GM21576 (cell line): ENCODE data around the gene AMN.

ENCODE experiments used
- ATAC-seq: cut with Tn5 transposase; IDR thresholded peaks from one replicate; pipeline ENCODE4 v1.9.1; 2021; ENCODE audit warnings: mild to moderate bottlenecking, moderate library complexity; ENCODE audit not compliant: unreplicated experiment

AMN gene

DNA sequence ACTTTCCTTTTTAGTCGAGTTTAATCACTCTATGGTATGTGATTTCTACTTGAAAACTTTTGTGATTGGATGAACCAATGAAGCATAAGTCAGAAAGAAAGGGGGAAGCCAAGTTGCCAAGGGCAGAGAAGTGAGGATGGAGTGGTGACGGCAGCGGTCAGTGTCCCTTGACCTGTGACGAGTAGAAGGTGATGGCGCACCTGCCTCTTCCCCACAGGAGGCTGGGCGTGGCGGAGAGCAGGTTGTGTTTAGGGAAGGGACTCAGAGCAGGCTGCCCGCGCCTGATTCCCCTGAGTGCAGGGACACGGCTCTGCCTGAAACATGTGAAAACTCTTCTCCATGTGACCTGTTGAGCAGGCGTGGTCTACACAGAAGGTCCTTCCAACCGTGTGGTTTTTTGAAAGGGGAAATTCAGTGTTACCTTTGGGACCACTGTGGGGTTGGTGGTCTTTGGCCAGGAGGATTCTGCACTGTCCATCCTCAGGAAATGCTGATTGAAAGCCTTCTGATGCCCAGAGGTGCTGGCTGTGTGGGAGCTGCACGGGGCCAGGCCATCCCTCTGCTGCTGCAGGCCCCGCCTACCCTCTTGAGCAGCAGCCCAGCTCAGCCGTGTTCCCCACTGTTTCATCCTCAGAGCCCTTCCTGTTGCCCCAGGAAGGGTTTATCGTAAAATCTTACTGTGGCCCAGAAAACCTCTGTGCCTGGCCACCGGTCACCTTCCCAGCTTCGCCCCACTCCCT, 23.5 kb upstream of the AMN start:
- no peak for ATAC-seq

DNA sequence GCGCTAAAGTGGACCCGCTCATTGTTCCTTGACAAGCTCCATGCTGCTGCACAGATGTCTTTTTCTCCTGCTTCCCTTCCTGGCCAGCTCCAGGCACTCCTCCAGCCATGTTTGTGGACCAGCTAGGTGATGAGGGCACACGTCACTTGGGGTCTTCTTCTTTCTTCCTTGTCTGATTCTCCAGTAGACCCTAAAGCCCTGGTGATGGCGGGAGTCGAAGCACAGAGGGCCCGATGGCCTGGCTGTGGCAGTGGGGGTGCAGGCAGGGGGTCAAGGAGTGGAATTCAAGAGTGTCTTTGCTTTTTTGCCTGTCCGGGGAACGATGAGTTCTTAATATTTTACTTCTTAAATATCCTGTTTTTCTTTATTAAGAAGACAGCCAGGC, 23.0 kb upstream of the AMN start:
- no peak for ATAC-seq

DNA sequence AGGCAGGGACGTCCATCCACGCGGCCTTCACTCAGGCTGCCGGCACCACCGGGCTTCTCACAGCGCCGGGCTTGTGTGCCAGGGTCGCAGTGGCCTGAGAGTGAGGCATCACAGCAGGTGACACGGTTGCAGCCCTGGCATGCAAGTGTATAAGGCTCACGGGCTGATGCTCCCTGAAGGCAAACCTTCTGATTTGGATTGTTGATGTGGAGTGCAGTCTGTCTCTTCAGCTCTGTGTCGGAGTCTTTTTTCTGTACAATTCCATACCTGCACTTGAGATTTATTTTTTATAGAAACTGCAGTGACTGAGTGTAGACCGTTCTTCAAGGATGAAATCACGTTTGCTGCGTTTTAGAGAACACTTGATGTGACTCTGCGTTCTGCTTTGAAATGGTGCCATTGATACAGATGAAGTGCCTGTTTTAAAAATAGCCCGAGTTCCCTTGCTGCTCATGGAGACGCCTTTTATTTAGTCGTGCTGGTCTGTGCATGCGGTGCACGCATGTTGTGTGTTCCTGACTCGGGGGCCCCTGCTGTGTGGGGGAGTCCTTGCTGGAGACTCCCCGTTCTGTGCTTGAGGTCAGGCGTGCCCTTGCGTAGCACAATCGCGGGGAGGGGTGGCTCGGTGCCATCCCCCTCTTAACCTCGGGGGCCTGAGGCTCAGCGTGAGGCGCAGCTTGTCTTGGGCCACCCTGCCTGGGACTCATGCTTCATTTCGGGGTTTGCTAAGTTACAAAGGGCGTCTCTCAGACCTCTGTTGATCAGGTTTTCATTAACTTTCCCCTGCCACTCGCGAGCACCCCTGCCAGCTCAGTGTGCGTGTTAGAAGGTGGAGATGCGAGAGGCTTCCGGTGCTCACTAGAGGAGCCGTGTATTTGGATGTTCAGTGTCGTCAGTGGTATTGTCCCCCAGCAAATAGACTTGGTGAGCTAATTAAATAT, 21.6 kb upstream of the AMN start:
- ATAC-seq, result peak; percentile 46

DNA sequence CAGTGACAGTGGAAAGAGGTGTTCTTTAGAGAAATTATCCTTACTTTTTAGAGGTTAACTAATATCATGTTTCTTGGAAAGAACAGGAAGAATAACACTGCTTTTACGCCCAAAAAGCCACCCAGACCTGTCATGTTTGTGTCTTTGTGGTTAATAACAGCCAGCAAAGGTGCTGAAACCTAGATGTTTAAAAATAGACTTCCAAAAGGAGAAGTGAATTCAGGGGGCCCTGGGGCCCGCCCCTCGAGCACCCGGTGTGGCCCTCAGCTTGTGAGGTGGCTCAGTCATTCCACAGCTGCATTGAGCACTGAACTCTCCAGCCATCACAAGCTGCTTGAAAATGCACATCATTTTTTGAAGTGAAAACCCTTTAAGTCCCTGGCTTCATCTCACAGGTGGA, 20.8 kb upstream of the AMN start:
- peak; percentile 73 for ATAC-seq

DNA sequence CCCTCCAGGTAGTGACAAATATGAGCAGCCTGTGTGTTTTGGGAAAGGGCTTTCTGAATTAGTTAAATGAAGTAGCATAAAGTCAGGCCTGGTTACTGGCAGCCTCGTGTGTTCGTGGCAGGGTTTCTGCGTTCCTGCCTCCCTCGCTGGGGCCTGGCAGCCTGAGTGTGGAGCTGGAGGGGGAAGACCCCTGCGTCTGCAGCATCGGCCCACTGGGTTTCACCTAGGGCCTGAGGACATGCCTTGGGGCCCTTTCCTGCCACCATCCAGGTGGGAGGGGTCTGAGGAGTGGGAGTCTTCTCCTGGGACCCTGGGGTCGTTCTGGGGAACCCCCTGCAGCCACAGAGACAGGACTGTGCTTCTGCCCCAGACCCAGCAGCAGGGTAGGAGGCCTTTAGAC, 20.4 kb upstream of the AMN start:
- peak; percentile 6 for ATAC-seq

DNA sequence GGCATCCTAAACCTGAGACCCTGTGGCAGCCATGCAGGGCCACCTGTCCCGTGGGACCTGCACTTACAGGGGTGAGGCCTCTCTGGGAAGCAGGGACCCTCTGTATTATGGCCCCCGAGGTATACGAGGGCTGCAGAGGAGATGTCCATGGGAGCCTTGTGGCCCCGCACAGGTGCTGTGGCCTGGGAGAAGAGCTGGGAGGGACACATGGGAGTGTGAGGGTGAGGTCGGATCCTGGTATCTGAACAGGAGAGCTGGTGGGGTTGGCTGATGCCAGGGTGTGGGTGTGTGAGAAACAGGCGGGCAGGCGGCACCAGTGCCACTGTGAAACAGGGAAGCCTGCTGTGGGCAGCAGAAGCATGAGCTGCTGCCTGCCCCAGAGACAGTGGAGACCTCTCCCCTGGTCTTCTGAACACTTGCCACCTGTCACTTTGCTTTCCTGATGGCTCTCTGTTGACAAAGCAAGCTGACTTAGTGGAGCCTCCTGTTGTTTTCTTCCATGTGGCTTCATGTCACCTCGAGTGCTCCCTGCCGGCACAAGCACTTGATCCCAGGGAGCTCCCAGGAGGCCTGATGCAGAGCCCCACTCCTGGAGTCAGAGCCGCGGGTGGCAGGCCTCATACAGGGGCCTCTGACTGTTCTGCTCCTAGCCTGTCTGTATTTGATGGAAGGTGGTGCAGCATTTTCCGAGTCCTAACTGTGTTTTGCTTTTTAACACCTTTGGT, 19.8 kb upstream of the AMN start:
- no peak for ATAC-seq

DNA sequence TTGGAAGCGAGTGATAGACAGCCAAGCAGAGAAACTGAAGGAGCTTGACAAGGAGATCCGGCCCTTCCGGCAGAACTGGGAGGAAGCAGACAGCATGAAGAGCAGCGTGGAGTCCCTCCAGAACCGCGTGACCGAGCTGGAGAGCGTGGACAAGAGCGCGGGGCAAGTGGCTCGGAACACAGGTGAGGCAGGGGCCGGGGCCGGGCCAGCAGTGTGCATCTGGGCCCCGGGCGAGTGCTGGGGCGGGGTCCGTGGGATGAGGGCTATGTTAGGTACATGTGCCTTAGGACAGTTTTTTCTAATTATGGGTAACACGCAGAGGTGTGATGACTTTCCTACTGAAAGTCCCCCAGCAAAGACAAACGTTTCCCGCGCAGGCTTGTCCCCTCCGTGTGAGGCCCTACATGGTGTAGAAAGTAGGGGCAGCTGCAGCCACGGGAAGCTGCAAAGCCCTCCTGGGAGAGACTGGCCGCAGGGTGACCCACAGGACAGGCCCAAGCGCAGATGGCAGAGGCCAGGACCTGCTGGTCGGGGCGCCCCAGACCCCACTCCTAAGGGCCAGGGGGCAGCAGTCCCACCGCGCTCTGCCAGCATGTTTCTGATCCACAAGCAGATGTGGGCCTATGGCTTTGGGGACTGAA, 19.1 kb upstream of the AMN start:
- ATAC-seq, result no peak

DNA sequence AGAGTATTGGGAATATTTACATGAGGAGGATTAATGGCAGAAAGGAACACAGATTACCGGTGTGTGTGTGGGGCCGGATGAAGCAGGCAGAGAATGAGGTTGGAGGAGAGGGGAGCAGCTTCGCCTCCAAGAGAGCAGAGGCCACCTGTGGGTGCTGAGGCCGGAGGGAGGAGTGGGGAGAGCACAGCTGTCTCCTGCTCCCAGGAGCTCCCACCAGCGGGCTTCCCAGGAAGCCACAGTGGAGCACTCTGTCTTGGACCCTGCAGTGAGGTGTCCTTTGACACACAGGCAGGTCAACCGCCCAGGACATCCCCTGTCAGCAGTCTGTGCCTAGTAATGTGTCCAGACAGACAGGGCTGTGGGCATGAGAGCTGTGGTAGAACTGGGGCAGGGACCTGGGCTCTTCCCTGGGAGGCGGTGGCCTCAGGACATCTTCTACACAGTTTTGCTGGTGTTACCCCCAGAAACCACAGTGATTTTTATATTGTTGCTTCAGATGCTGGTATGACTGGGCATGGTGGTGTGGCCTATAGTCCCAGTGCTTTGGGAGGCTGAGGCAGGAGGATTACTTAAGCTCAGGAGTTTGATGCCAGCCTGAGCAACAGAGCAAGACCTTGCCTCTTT, 18.5 kb upstream of the AMN start:
- ATAC-seq, result no peak

DNA sequence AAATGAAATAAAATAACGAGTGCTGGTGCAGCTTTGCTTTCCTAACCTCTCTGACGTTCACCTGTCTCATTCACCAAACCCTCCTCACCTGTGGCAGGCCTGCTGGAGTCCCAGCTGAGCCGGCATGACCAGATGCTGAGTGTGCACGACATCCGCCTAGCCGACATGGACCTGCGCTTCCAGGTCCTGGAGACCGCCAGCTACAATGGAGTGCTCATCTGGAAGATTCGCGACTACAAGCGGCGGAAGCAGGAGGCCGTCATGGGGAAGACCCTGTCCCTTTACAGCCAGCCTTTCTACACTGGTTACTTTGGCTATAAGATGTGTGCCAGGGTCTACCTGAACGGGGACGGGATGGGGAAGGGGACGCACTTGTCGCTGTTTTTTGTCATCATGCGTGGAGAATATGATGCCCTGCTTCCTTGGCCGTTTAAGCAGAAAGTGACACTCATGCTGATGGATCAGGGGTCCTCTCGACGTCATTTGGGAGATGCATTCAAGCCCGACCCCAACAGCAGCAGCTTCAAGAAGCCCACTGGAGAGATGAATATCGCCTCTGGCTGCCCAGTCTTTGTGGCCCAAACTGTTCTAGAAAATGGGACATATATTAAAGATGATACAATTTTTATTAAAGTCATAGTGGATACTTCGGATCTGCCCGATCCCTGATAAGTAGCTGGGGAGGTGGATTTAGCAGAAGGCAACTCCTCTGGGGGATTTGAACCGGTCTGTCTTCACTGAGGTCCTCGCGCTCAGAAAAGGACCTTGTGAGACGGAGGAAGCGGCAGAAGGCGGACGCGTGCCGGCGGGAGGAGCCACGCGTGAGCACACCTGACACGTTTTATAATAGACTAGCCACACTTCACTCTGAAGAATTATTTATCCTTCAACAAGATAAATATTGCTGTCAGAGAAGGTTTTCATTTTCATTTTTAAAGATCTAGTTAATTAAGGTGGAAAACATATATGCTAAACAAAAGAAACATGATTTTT, 17.1 kb upstream of the AMN start:
- no peak for ATAC-seq

DNA sequence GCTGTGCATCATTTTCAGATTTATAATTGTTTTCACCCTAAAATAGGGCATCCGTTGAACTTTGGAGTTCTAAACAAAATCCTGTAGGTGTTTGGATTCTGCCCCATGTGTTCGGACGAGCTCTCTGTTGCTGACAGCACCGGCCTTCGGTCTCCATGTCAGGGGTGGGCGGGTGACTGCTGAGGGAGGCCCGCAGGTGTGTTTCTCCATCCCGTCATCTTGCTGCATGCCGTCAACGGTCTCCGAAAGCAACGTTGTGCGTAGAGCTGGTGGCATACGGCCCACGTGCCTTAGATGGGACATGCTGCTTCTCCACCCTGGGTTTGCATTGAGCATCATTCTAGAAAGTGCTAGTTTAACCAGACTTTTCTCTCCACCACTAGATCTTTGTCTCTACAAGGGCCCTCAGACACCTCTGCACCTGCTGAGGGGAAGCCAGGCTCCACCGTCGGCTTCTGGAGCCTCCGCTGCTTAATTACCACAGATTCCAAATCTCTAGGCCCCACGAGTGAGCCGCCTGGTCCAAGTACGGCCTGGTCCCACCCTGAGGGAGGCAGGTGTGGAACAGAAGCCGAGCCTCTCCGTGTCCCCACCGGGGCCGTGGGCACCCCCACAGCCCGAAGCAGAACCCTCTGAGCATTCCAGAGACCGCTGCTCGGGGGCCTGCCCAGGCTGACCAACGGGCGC, 15.7 kb upstream of the AMN start:
- ATAC-seq, result no peak

DNA sequence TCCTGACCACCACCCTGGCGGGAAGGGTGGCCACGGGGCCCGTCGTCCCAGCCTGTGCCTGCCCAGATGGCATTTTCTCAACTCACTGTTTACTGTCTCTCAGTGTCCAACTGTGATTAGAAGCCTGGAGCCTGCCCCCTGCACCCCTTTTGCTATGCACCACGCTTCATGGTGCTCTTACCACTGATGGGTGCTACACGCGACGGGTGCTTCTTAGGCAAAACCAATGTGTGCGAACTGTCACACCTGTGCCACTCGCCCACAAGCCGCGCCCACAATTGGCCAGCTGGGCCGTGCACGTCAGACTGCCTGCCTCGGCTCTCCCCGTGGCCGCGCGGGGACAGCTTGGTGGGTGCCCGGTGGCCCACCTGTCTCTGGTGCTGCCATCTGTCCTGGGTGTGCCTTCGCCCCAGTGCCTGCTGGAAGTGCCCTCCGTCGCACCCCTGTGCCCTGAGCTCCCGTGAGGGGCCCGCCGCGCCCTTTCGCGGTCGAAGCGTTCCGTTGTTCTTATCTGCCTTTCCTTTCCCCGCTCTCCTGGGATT, 15.1 kb upstream of the AMN start:
- ATAC-seq, result no peak

DNA sequence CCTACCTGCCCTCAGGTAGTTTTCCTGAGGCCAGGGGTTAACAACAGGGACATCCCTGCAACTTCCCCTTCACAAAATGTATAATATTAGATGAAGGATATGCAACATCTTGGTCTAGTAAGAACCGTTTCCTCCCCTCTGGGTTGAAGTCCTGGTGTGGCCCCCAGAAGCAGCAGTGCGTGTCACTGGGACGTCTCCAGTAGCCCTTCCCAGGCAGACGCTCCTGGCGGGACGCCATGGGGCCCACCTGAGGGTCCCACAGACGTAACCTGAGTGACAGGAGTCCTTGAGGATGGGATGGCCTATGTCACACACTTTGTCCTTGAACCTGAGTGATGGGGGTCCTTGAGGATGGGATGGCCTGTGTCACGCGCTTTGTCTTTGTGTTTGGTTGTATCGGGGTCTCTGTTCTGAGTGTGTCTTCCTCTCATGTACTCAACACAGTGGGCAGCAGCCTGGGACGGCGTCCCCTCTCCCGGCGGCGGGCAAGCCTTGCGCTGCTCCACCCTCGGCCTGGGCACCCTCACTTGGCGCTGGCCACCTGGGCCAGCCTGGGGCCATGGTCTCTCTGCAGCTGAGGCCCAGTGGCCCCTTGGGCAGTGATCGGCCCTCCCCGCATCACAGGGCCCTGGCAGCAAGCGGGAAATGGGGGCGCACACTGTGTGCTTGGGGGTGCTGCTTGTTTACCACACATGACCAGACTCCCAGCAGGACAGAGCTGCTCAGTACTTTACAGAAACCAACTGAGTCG, 14.3 kb upstream of the AMN start:
- no peak for ATAC-seq

DNA sequence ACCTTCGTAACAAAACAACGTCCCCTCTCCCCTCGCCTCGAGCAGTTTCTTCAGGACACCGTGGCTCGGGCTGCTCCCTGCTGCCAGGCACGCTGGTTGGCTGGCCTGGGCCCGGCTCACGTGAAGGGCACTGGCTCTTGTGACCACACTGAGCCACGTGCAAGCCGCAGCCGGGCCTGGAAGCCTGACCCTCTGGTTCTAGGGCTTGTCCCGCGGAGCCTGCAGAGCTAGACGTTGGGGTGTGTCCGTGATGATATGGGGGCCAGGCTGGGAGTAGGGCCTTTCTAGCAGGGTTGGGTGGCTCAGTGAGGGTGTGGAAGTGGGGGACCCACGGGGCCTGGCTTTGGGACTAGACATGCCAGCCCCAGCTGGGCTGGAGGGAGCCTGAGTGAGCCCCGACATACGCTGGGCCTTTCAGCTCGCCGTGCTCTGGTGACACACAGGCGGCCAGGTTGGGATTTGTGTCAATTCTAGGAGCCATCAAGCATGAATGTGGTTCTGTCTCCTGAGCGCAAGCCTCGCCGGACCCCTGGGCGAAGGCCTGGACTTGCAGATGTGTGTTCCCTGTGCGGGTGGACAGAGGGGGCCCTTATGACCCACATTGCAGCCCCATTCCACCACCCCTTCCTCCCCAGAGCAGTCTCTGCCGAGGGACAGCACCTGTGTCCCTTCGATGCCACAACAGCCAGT, 13.6 kb upstream of the AMN start:
- ATAC-seq, result no peak

DNA sequence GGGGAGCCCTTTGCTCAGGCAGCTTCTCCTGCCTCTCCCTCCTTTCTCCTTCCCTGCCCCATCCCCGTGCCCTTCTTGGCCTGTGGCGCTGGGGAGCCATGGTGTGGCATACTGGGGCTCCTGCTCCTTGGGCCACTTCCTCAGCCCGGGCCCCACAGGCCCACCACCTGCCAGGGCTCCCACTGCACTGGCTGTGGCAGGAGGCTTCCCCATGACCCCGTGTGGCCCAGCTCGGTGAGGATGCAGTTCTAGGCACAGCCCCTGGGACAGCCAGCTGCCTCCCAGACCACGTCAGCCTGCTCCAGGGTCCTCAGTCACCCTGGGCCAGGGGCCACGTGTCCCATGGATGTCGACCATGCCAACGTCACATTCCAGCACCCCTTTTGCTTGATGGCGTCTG, 13.0 kb upstream of the AMN start:
- ATAC-seq, result no peak

DNA sequence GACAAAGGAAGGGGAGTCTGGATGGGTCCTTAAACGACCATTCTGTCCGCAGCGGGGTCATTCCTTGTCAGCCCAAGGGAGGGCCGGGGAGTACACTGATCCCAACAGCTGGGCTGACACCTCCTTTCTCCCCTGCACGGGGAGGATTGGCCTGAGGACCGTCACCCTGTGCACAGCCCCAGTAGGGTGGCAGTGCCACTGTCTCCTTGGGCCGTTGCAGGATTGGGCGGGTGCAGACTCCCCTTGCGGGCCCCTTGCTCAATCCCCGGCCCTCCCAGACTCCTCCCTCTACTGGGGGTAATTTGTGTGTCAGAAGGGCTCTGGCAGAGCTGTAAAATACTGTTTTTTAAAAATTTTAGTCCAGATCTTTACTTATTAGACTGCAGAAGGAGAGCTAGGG, 12.6 kb upstream of the AMN start:
- ATAC-seq, result no peak

DNA sequence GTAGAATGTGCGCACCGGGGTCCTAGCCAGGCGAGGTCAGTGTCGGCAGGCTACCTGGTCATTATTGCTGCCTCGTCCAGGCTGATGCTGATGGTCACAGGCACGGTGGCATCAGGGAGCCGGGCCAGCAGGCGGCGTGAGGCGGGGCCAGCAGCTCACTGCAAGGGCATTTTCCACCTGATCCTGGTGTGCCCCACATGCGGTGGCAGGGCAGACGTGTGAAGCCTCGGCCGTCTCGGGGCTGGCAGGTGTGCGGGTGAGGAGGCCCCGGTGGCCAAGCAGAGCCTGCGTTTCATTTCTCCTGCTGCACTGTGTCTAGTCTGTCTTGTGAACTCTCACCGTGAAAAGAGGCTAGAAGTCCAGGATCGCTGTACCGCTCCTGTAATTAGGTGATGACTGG, 12.0 kb upstream of the AMN start:
- ATAC-seq, result no peak

DNA sequence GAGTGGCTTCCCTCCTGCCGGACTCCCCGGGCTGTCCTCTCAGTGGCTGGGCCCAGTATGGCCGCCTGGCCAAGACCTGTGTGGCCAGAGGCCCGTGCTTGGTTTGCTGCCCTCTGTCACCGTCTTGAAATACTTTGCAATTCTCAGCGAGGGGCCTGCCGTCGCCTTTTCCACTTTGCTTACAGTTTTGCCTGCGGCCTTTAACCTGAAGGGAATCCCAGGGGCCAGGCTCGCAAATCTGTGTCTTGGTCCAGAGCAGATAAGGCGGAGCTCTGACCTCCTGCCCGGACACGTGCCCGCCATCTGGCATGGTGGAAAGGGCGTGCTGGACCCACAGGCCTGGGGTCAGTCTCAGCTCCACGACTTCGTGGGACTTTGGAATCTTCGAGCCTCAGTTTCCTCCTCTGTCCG, 10.9 kb upstream of the AMN start:
- ATAC-seq, result no peak
